GM18520 (cell line): ENCODE results near the gene EIF5A2.
A peak's percentile ranks its signal among the peaks of the same experiment; 100 is the strongest.
"Not testable (repeated sequence)": the region's sequence is repeated elsewhere in the genome, so short reads cannot be mapped to it uniquely, and the experiment has no call there.

Experiments
- ATAC-seq: cut with Tn5 transposase; IDR thresholded peaks from one replicate; pipeline ENCODE4 v1.9.1; 2021; ENCODE audit not compliant: unreplicated experiment

Gene EIF5A2

DNA sequence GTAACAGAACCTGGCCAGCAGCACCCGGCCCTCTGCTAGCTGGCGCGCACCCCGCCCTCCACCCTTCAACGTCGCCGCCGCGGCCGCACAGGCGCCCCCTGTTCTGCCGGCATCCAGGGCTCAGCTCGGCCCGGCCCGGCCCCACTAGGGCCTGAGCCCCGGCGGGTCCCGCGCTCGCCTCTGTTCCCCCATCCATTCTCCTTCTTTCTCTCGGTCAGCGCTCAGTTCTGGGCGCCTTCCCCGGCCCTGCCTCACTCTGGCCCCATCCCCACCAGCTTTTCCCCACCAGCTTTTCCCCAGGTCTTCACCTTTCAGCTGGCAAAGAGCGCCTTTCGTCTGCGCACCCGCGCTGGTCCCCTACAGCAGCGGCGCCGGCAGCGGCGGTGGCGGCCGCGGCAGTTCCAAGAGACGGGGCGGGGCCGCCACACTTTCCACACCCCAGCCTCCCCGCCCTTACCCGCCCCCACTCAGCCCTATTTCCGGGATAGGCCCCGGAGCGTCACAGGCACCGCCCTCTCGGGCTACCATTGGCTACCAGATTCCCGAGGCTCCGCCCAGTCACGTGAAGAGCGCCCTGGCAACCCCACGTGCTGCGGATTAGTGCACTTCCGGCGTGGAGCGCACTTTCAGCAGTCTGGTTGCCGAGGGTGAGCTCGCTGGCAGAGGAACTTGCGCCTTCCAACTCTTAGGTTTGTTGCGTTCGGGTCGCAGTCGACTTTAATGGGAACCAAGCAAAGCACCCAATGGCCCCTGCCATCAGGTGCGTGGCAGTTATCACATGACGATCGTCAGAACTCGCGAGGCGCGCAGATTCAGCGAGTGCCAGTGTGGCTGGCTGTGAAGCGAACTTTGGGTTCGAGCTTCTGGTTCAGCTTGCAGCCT lies at the start of gene EIF5A2:
TSS of gene EIF5A2 (minus strand) at position 403 of the 882 bp plus-strand sequence. CDS start 831 bp downstream, outside the sequence.
- ATAC-seq: peak; percentile 64

DNA sequence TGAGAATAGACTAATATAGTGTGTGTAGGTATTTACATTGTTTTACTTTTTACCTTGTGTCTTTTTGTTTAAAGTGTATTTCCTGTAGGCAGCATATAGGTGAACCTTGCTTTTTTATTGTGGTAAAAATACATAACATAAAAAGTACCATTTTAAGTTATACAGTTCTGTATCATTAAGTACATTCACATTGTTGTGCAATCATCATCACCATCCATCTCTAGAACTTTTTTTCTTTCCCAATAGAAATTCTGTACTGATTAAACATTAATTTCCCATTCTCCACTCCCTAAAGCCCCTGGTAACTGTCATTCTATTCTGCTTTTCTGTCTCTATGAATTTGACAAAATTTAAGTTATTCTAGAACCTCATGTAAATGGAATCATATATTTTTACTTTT lies 48.2 kb upstream of the EIF5A2 start:
- ATAC-seq: no peak

GRCh38 chr3:170953736-170954135 lies 45.3 kb upstream of the EIF5A2 start:
- no peak for ATAC-seq

- no peak for ATAC-seq
Observed at GRCh38 chr3:170953229-170953628, 44.8 kb upstream of the EIF5A2 start.

- no peak for ATAC-seq
Observed at GRCh38 chr3:170949211-170949610, 40.8 kb upstream of the EIF5A2 start.

DNA sequence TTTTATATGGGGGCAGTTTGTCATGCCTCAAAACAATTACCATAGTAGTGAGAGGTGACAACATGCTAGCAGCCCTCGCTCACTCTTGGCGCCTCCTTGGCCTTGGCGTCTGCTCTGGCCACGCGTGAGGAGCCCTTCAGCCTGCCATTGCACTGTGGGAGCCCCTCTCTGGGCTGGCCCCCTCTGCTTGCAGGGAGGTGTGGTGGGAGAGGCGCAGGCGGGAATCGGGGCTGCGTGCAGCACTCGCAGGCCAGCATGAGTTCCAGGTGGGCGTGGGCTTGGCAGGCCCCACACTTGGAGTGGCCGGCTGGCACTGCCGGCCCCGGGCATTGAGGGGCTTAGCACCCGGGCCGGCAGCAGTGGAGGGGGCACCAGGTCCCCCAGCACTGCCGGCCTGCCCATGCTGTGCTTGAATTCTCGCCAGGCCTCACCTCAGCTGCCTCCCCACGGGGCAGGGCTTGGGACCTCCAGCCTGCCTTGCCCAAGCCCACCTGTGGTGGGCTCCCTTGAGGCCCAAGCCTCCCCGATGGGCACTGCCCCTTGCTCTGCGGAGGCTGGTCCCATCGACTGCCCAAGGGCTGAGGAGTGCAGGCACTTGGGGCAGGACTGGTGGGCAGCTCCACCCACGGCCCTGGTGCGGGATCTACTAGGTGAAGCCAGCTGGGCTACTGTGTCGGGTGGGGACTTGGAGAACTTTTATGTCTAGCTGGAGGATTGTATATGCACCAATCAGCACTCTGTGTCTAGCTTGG lies 38.8 kb upstream of the EIF5A2 start:
- no peak for ATAC-seq

DNA sequence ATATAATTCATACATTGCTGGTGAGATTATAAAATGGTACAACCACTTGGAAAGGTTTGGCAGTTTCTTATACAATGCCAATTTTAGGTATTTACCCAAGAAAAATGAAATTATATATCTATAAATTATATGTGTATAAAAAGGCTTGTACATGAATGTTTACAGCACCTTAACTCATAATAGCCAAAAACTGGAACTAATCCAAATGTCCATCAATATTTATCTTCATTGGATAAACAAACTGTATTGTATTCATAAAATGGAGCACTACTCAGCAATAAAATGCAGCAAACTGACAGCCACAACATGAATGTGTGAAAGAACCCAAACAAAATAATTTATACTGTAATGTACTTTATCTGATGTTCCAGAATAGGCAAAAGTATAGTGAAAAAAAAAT lies 33.6 kb upstream of the EIF5A2 start:
- ATAC-seq: no peak

GRCh38 chr3:170941551-170941950 lies 33.1 kb upstream of the EIF5A2 start:
- ATAC-seq: no peak

DNA sequence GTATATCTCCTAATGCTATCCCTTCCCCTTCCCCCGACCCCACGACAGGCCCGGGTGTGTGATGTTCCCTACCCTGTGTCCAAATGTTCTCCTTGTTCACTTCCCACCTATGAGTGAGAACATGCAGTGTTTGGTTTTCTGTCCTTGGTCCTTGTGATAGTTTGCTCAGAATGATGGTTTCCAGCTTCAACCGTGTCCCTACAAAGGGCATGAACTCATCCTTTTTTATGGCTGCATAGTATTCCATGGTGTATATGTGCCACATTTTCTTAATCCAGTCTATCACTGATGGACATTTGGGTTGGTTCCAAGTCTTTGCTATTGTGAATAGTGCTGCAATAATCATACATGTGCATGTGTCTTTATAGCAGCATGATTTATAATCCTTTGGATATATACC lies 24.6 kb upstream of the EIF5A2 start:
- not testable (repeated sequence) for ATAC-seq

- ATAC-seq: not testable (repeated sequence)
Observed at GRCh38 chr3:170923553-170923952, 15.1 kb upstream of the EIF5A2 start.

- ATAC-seq: no peak
Observed at GRCh38 chr3:170918715-170919114, 10.3 kb upstream of the EIF5A2 start.

DNA sequence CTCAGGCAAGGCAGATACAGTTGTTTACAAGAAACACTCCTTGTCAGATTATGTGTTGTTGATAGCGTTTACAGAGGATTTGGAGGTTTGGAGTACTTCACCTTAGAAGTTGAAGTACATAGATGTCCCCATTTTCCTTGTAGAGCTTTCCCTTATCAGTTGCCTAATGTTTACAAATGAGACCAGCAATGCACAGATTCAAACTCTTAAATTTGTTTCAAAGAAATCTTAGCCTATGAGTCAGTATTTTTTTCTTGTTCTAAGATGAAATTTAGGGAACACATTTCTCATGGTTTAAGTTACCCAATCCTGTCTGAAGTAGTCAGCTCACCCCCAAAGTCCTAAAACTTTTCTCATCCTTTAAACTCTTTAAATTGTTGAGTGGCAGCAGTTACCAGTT lies 6.3 kb upstream of the EIF5A2 start:
- no peak for ATAC-seq

GRCh38 chr3:170914212-170914611 lies 5.8 kb upstream of the EIF5A2 start:
- no peak for ATAC-seq

DNA sequence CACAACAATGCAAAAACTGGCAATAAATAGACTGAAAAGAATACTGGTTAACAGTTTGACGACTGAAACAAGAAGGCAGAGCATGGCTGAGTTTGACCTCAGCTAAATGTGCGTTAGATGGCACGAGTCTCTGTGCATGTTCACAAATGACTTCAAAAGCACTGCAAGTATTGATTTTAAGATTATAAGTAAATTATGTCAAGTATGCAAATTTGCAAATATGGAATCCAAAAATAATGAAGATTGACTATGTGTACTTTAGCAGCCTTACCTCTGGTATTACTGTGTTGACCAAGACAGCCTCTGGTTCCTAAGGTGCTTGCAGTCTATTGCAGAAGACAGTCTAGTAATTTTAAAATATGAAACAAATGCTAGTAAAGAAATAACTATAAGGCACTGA lies 2.6 kb upstream of the EIF5A2 start:
- ATAC-seq: no peak

GRCh38 chr3:170910542-170910941 lies 2.1 kb upstream of the EIF5A2 start:
- ATAC-seq: no peak

GRCh38 chr3:170909129-170909903 lies 879 bp upstream of the EIF5A2 start:
- ATAC-seq: no peak

GRCh38 chr3:170907637-170908234 lies 701 bp downstream of the EIF5A2 start:
- ATAC-seq: no peak

- ATAC-seq: no peak
Observed at GRCh38 chr3:170905862-170906261, 2.6 kb downstream of the EIF5A2 start.

- ATAC-seq: no peak
Observed at GRCh38 chr3:170903123-170903522, 5.3 kb downstream of the EIF5A2 start.

- ATAC-seq: no peak
Observed at GRCh38 chr3:170899455-170899854, 9.0 kb downstream of the EIF5A2 start.

- no peak for ATAC-seq
Observed at GRCh38 chr3:170897978-170898377, 10.5 kb downstream of the EIF5A2 start.
